Measurements from ENCODE around the gene ZNF14. TPM values are rescaled to one million over a fixed set of nuclear protein-coding genes. Genes with fewer than 3 reads are reported as not detected.
A peak's percentile ranks its signal among the peaks of the same experiment; 100 is the strongest.
"Not testable (repeated sequence)": the region's sequence is repeated elsewhere in the genome, so short reads cannot be mapped to it uniquely, and the experiment has no call there.

Gene ZNF14
- total and polyA plus RNA-seq, 10 donors = 5.2 to 17.1 (median 10.5) TPM

GRCh38 chr19:19776206-19777008 lies 43.5 kb upstream of the ZNF14 start:
- TF ChIP-seq POLR2AphosphoS5 (IDR thresholded peaks at IDR 0.05) = peak; percentile 93 to 94 (median 94)
- peak in 1 of 3 donors; percentile 54 for TF ChIP-seq POLR2A (IDR thresholded peaks at IDR 0.05)
- TF ChIP-seq CTCF (IDR thresholded peaks at IDR 0.05 in 8 of 11, conservative IDR thresholded peaks at IDR 0.05 in 3 of 11) = peak in 9 of 11 experiments; percentile 6 to 57 (median 30)
- H3K4me3 ChIP-seq = peak overlapping the region; percentile 60 to 95 (median 92)
- H3K27me3 ChIP-seq (replicated peaks in 1 of 7) = no peaks in the 10 kb centered on the region
- H3K9me3 ChIP-seq = peaks cover 0 to 6% (median 0%) of the 10 kb centered on the region in 8 donors
- intact Hi-C loops (cut with DNase I; ENCODE audit: low total_unique reads) = no loop called here
- H3K36me3 ChIP-seq = peaks cover 0 to 6% (median 0%) of the 10 kb centered on the region in 6 donors
- WGBS, 5 donors = 0 to 2% (median 0%) methylated on average over 9 to 36 of the region's 36 CpGs
- DNase-seq = peak; percentile 99
- peak overlapping the region; percentile 26 to 84 (median 76) for H3K27ac ChIP-seq
- H3K4me1 ChIP-seq = peaks cover 8 to 43% (median 27%) of the 10 kb centered on the region in 6 donors

- Histone ChIP-seq H3K4me1 (peaks cover 8 to 43% (median 27%) of the 10 kb centered on the region in 6 donors), H3K27me3 (replicated peaks in 1 of 7) (no peaks in the 10 kb centered on the region), H3K9me3 (peaks cover 0 to 6% (median 0%) of the 10 kb centered on the region in 8 donors), H3K27ac (peak overlapping the region in 7 of 8 donors; percentile 64 to 84 (median 77)), H3K4me3 (peak overlapping the region; percentile 60 to 95 (median 92)), H3K36me3 (peaks cover 0 to 6% (median 0%) of the 10 kb centered on the region in 6 donors)
- DNase-seq = no peak
- 1 to 6% (median 2%) methylated on average over 11 of the region's 11 CpGs for WGBS, 5 donors
- intact Hi-C loops (cut with DNase I; ENCODE audit: low total_unique reads) = no loop called here
- TF ChIP-seq POLR2AphosphoS5 (IDR thresholded peaks at IDR 0.05) (no peak), POLR2A (IDR thresholded peaks at IDR 0.05) (no peak), CTCF (IDR thresholded peaks at IDR 0.05 in 8 of 11, conservative IDR thresholded peaks at IDR 0.05 in 3 of 11) (no peak)
Observed at GRCh38 chr19:19775891-19776205, 42.9 kb upstream of the ZNF14 start.

- no peak for DNase-seq
- intact Hi-C loops (cut with DNase I; ENCODE audit: low total_unique reads) = no loop called here
- WGBS, 5 donors = 79 to 85% (median 83%) methylated on average over 14 of the region's 14 CpGs
- Histone ChIP-seq H3K9me3 (peaks cover 0 to under 1% (median 0%) of the 10 kb centered on the region in 8 donors), H3K4me3 (no peak overlapping the region), H3K27ac (no peak overlapping the region), H3K36me3 (peaks cover 0 to 6% (median 0%) of the 10 kb centered on the region in 6 donors), H3K27me3 (replicated peaks in 1 of 7) (no peaks in the 10 kb centered on the region), H3K4me1 (peaks cover 8 to 43% (median 27%) of the 10 kb centered on the region in 6 donors)
- no peak for TF ChIP-seq POLR2AphosphoS5 (IDR thresholded peaks at IDR 0.05)
- TF ChIP-seq POLR2A (IDR thresholded peaks at IDR 0.05) = no peak
- TF ChIP-seq CTCF (IDR thresholded peaks at IDR 0.05 in 8 of 11, conservative IDR thresholded peaks at IDR 0.05 in 3 of 11) = no peak
Observed at GRCh38 chr19:19774354-19775033, 41.6 kb upstream of the ZNF14 start.

- H3K36me3 ChIP-seq; H3K27ac ChIP-seq; H3K9me3 ChIP-seq; H3K4me3 ChIP-seq; intact Hi-C loops (cut with DNase I; ENCODE audit: low total_unique reads); H3K27me3 ChIP-seq (replicated peaks in 1 of 7); DNase-seq: not testable (repeated sequence)
- H3K4me1 ChIP-seq = peaks cover 1 to 21% (median 12%) of the 10 kb centered on the region in 6 donors
- 83 to 91% (median 90%) methylated on average over 10 of the region's 10 CpGs for WGBS, 5 donors
Observed at GRCh38 chr19:19771963-19772362, 39.1 kb upstream of the ZNF14 start.

- H3K9me3 ChIP-seq; H3K4me1 ChIP-seq; H3K27me3 ChIP-seq (replicated peaks in 1 of 7); H3K36me3 ChIP-seq; intact Hi-C loops (cut with DNase I; ENCODE audit: low total_unique reads); DNase-seq; H3K4me3 ChIP-seq; H3K27ac ChIP-seq: not testable (repeated sequence)
- WGBS, 5 donors = 94 to 97% (median 94%) methylated on average over 15 to 28 of the region's 28 CpGs
Observed at GRCh38 chr19:19769971-19770370, 37.1 kb upstream of the ZNF14 start.

Measured in spleen (tissue), 11 donors.